Measurements from ENCODE around the gene TUT1. TPM values are rescaled to one million over a fixed set of nuclear protein-coding genes. Genes with fewer than 3 reads are reported as not detected.
A peak's percentile ranks its signal among the peaks of the same experiment; 100 is the strongest.

TUT1 gene
- total and polyA plus RNA-seq, 12 donors: 7.0 to 67.6 (median 15.5) TPM

DNA sequence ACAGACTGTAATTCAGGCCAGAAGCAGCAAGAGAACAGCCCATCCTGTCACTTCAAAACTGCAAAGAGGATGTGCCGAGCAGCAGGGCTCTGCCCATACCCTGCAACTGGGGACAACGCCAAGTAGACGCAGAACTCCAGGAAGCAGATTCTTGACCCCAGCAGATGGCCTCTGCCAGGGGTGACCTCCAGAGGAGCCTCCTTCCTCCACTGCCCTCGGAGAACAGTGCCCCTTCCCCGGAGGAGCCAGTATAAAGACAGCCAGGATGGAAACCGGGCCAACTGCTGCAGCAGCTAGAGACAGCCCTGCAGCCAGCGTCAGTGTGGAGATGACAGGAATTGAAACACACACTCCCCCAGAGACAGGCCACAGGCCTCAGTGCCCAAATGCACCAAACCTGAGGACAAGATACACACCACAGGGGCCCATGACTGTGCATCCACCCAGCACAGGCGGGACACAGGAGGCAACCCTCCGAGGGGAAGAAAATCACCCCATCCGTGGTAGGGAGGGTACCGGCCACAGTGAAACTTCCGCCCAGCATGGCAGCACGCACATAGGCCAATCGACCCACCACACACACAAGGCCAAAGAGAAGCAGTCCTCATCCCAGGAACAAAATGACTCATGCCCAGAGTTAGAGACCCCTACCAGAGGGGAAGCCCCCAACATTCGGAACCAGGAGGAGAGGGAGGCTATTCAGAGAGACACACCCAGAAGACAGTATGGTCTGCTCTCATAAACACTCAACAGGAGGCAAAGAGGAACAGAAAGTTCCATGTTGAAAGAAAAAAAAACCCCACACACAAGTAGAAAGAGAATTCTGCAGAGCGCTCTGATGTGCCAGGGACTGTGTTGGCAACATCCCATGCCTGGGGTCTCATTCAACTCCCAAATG lies 50.3 kb downstream of the TUT1 start:
- TF ChIP-seq, protein P1, sequence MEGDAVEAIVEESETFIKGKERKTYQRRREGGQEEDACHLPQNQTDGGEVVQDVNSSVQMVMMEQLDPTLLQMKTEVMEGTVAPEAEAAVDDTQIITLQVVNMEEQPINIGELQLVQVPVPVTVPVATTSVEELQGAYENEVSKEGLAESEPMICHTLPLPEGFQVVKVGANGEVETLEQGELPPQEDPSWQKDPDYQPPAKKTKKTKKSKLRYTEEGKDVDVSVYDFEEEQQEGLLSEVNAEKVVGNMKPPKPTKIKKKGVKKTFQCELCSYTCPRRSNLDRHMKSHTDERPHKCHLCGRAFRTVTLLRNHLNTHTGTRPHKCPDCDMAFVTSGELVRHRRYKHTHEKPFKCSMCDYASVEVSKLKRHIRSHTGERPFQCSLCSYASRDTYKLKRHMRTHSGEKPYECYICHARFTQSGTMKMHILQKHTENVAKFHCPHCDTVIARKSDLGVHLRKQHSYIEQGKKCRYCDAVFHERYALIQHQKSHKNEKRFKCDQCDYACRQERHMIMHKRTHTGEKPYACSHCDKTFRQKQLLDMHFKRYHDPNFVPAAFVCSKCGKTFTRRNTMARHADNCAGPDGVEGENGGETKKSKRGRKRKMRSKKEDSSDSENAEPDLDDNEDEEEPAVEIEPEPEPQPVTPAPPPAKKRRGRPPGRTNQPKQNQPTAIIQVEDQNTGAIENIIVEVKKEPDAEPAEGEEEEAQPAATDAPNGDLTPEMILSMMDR (IDR thresholded peaks at IDR 0.05): no peak
- no peak for TF ChIP-seq POLR2A (IDR thresholded peaks at IDR 0.05)
- Histone ChIP-seq H3K9me3 (replicated peaks in 1 of 3) (no peaks in the 10 kb centered on the region), H3K27ac (peak overlapping the region in 4 of 5 donors; percentile 21 to 96 (median 56)), H3K4me3 (peak overlapping the region in 1 of 4 donors; percentile 37), H3K27me3 (no peaks in the 10 kb centered on the region), H3K36me3 (replicated peaks in 1 of 2) (peaks cover 0 to 2% of the 10 kb centered on the region in 2 donors), H3K4me1 (replicated peaks in 1 of 2) (peaks cover 44 to 73% of the 10 kb centered on the region in 2 donors)
- 41 to 61% (median 53%) methylated on average over 8 to 16 of the region's 16 CpGs for WGBS, 4 donors
- peak in 5 of 7 donors; percentile 62 to 85 (median 64) for DNase-seq
- intact Hi-C loops (cut with DNase I): loop anchor here (5.0 kb wide), 1 partner anchor 119 kb away; no protein-coding TSS in a partner anchor

DNA sequence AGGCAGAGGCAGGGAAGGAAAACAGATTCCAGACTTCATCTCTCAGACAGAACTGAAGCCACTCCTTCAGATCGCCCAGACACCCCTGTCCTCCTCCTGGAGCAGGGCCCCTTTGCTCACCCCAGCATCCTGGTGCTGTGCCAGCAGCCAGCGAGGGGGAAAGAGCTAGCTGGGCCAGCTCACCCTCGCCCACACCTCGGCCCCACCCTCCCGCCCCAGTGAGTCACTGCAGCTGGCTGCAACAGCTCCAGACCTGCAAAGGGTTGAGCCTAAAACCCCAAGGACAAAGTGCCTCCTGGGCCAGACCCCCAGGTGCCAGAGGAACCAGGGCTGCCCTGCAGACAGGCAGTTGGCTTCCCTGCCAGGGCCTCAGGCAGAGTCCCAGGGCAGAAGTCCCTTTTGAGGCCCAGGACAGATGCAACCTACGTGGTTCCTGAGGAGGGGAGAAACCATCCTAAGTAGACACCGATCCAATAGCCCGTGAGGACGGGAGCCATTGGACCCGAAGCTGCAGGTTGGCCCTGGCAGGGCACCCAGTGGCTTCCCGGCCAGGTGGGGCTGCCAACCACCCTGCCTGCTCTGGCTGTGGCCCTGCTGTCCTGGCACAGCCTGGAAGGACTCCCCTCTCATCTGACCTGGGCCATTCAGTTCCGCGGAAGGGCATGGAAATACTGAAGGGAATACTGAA lies 51.9 kb downstream of the TUT1 start:
- Histone ChIP-seq H3K4me1 (replicated peaks in 1 of 2) (peaks cover 44 to 67% of the 10 kb centered on the region in 2 donors), H3K27ac (peak overlapping the region in 2 of 5 donors; percentile 30 to 78), H3K36me3 (replicated peaks in 1 of 2) (peaks cover 0 to 18% of the 10 kb centered on the region in 2 donors), H3K27me3 (no peaks in the 10 kb centered on the region), H3K4me3 (peak overlapping the region in 1 of 4 donors; percentile 22), H3K9me3 (replicated peaks in 1 of 3) (no peaks in the 10 kb centered on the region)
- 18 to 34% (median 22%) methylated on average over 2 to 13 of the region's 13 CpGs for WGBS, 4 donors
- peak in 6 of 7 donors; percentile 67 to 81 (median 70) for DNase-seq
- intact Hi-C loops (cut with DNase I): no loop called here
- TF ChIP-seq, protein P1 (IDR thresholded peaks at IDR 0.05): no peak
- TF ChIP-seq POLR2A (IDR thresholded peaks at IDR 0.05): no peak

GRCh38 chr11:62538470-62539237 lies 52.7 kb downstream of the TUT1 start:
- H3K27ac ChIP-seq: peak overlapping the region in 2 of 5 donors; percentile 30 to 78
- H3K36me3 ChIP-seq (replicated peaks in 1 of 2): peaks cover 0 to 26% of the 10 kb centered on the region in 2 donors
- intact Hi-C loops (cut with DNase I): no loop called here
- H3K27me3 ChIP-seq: no peaks in the 10 kb centered on the region
- DNase-seq: no peak
- H3K9me3 ChIP-seq (replicated peaks in 1 of 3): no peaks in the 10 kb centered on the region
- H3K4me3 ChIP-seq: no peak overlapping the region
- H3K4me1 ChIP-seq (replicated peaks in 1 of 2): peaks cover 44 to 66% of the 10 kb centered on the region in 2 donors
- 61 to 70% (median 69%) methylated on average over 19 of the region's 19 CpGs for WGBS, 4 donors
- TF ChIP-seq, protein P1 (IDR thresholded peaks at IDR 0.05): no peak
- TF ChIP-seq POLR2A (IDR thresholded peaks at IDR 0.05): no peak
